Mammary microvascular endothelial cell (primary cell): ENCODE results near the gene TBCK. TPM values are rescaled to one million over a fixed set of nuclear protein-coding genes. Genes with fewer than 3 reads are reported as not detected.

Source experiments
- total RNA-seq: library from RNA; depleted of rRNA; stranded (reverse); fragments of >200 nt; gene quantifications from 2 replicates; pipeline ENCODE4 v1.2.3, GENCODE V29; 2015

The TBCK gene
- 12.1 and 12.9 TPM in 2 replicates for total RNA-seq

DNA sequence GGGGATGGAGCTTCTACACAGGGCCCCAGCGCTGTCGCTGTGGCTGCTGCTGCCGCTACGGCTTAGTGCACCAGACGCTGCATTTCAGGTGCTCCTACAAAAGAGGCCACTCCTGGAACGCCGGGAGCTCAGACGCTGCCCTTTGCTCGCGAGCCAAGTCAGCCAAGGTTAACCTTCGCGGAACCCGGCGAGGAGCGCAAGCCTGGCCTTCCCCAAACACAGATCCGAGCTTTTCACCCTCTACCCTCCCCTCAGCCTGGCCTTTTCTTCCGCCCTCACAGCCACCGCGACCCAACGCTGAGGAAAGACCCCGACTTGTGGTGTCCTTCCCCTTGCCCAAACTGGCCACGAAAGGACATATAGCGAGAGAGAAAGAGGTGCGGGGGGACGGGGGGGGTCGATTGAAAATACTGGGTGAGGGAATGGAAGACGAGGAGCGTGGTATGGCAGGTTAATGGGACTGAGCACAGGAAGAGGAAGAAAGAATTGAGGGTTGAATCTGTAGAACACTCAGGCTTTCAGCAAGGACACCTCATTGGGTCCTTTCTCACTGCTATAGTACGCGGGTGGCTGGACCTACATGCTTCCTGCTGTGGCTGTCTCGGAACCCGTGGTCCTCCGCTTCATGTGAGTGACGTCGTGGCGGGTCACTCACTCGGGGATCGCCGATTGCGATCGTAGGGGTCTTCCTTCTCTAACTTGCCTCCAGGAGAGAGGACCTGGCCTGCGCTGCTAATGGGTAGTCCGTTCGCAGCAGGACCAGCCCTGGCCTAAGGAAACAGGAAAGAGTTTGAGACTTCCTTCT is at the start of gene TBCK, which contains the start of gene AIMP1:
TBCK (minus strand) TSS at position 242 of the 805 bp plus-strand sequence. CDS start 7,249 bp downstream, outside the sequence.
AIMP1 (plus strand) TSS at position 583 of the 805 bp plus-strand sequence. CDS start 8,460 bp downstream, outside the sequence.

Other genes starting within 250 kb of the TBCK start
- 29.9 and 30.2 TPM in 2 replicates for gene AIMP1, start 341 bp upstream of the TBCK start, total RNA-seq
- not detected in 2 replicates for gene GIMD1, start 52.6 kb upstream of the TBCK start, total RNA-seq